HG03469 (cell line): ENCODE data around the gene ZRANB3.
"Not testable (repeated sequence)": the region's sequence is repeated elsewhere in the genome, so short reads cannot be mapped to it uniquely, and the experiment has no call there.

Experiments used
- ATAC-seq: cut with Tn5 transposase; IDR thresholded peaks from one replicate; pipeline ENCODE4 v1.9.1; 2021; ENCODE audit warnings: mild to moderate bottlenecking, moderate library complexity, moderate number of reproducible peaks; ENCODE audit not compliant: unreplicated experiment

Gene ZRANB3

DNA sequence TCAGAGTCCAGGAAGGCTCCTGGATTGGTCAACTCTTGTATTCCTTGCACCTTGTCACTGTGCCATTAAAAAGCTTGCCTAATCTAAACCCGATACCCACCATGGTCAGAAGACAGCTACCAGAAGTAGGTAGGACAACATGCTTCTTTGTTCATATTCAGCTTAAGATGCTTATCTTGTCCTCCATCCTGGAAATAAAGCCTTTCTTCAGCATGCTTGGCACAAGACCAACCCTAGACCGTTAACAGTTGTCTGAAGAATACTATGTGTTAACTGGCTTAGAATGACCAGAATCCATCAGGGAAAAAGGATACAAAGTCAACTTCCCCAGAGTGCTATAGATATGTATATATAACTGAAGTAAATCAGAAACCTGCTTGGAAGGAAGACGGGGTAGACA lies 193.9 kb downstream of the ZRANB3 start:
- ATAC-seq = no peak

DNA sequence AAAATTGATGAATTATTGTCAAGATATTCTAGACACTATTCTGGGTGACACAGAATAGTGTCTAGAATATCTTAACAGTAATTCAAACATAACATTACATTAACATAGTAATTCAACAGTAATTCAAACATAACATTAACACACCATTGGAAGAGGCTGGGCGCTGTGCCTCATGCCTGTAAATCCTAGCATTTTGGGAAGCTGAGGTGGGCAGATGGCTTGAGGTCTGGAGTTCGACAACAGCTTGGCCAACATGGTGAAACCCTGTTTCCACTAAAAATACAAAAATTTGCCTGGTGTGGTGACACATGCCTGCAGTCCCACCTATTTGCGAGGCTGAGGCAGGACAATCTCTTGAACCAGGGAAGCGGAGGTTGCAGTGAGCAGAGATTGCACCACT lies 195.8 kb downstream of the ZRANB3 start:
- ATAC-seq = no peak

DNA sequence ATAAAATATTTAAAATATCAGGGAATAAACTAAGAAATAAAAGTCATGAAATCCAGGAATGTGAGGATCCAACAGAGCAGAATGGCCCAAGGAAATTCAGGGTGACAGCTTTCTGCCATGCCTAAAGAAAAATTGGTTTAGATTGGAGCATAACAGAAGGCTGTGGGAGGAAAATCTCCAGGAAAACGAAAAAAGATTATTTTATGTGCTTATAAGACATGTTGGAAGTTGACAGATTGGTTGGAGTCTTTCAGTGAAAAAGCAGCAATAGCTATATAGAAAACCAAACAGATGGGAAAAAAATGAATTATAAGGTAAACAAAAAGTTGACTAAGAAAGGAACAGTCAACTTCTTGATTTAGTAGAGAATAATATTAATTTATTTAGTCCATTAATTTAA lies 203.9 kb downstream of the ZRANB3 start:
- ATAC-seq = no peak

DNA sequence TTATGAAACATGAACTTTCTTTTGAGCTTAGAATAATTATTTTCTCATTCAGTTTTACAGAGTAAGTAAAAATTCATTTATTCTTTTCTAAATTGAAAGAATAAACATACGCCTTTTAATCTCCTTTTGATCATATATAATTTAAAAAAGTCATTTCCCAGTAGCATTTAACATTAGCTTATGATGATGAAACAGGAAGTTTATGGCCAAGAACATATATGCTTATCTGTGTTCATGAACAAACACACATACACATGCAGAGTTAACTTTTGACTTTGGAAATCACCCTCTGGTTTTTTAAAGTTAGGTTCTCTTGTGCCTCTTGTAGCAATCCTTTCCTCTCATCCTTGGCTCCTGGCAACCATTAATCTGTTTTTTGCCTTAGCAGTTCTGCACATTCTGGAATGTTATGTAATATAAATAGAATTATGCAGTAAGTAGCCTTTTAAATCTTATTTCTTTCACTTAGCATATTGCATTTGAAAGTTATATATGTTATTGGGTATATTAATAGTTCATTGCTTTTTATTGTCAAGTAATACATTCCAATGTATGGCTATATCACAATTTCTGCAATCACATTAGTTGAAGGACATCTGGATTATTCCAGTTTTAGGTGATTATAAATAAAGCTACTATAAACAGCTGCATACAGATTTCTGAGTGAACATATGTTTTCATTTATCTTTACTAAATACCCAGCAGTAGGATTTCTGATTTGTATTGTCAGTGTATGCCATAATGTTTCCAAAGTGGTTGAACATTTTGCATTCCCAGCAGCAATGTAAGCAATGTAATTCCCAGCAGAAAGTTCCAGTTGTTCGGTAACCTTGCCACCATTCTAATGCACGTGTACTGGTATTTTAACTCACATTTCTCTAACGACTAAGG lies 210.3 kb downstream of the ZRANB3 start:
- ATAC-seq = no peak

DNA sequence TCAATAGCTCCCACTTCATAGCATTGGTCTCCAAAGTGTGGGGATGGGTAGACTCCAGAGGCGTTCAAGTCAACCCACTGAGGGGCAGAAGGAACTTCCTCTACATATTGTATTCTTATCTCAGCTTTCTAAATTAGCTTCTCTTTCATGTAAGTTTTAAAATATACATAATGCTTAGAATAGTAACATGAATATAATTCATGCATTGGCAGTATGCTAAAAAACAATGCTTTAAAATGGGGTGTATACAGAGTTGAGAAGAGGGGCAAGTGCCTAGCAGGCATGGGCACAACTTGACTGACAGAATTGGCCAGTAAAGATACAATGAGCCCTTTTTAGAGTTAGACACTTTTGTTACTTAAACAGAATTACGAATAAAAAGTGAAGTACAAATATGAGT lies 212.2 kb downstream of the ZRANB3 start:
- no peak for ATAC-seq

DNA sequence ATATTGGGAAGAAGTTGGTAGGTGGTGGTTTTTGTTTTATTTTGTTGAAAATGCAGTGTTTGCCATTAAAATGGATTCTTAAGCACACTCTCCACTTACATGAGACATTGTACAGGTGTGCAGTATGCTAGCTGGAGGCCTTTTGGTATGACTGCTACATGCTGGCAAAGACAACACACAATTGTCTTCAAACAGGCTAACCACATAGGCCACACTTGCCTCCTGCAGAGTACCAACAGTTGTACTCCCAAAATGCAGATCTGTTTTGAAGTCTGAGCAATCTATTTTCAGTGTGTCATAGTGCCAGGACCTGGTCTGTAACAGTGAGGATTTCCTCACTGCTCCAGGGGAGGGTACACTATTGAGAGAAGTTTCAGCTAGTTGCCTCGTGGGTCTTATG lies 213.6 kb downstream of the ZRANB3 start:
- ATAC-seq = no peak

DNA sequence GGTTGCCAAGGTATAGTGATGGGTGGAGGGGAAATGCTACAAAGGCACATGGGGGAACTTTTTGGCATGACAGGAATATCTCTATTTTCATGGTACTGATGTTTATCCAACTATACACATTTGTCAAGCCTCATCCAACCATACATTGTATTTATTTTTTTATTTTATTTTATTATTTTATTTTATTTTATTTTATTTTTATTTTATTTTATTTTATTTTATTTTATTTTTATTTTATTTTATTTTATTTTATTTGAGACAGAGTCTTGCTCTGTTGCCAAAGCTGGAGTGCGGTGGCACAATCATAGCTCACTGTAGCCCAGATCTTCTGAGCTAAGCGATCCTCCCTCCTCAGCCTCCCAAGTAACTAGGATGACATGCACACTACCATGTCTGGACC lies 219.1 kb downstream of the ZRANB3 start:
- ATAC-seq = no peak

DNA sequence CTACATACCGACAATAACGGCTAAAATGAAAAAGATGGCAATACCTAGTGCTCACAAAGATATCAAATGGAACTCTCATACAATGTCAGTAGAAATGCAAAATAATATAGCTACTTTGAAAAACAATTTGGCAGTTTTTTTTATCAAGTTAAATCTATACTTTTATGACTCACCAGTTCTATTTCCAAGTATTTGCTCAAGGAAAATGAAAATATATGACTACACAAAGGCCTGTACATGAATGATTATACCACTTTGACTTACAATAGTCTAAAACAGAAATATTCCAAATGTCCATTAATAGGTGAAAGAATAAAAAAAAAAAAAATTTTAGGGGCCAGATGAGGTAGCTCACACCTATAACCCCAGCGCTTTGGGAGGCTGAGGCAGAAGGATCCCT lies 219.8 kb downstream of the ZRANB3 start:
- no peak for ATAC-seq

DNA sequence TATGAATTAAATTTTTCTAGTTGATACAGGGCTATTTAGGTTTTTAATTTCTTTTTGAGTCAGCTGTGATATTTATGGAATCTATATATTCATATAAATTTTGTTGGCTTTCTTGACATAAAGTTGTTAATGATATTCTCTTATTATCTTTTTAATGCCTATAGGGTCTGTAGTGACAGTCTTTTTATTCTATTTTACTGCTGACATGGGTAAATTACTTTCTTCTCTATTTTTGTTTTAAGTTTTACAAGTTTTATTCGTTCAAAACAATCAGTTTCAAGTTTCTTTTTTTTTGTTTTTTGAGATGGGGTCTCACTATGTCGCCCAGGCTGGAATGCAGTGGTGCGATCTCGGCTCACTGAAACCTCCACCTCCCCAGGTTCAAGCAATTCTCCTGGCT lies 226.3 kb downstream of the ZRANB3 start:
- no peak for ATAC-seq

DNA sequence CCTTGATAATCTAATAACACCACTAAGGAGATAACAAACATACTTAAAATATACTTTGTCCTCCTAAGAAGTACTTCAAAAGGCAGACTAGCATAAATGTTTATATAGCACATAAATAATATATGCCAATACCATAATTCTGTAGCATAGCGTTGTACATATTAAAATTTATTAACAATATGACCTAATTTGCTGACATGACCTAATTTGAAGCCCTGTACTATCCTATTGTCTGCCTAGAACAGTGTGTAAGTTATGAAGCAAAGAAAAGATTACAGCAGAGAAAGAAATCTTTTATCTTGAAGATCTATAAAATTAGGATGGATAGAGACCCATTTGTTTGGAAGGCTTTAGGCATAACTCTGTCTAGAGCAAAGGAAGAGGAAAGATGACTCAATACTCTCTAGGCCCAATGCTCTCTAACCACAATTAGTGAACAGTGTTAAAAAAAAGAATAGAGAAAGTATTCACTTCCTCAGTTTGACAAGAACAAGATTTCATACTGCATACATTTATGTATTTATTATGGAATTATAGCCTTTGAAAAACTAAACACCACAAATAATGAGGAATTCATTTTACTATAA lies 231.3 kb downstream of the ZRANB3 start:
- ATAC-seq = peak; percentile 91

DNA sequence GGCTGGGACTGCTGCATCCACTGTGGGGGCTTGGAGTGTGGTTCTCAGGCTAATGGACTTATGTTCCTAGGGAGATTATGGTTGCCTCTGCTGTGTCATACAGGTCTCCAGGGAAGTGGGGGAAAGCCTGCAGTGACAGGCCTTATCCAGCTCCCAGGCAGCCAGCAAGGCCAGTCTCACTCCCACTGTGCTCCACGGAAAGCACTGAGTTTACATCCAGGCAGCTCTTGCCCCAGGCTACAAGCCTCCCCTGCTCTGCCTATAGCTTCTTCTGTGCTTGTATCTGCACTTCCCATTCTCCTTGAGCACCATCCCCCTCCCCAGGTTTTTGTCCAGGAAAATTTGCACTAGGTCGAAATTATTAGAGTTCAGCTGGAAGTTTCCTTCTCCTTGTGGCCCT lies 231.9 kb downstream of the ZRANB3 start:
- ATAC-seq = no peak

DNA sequence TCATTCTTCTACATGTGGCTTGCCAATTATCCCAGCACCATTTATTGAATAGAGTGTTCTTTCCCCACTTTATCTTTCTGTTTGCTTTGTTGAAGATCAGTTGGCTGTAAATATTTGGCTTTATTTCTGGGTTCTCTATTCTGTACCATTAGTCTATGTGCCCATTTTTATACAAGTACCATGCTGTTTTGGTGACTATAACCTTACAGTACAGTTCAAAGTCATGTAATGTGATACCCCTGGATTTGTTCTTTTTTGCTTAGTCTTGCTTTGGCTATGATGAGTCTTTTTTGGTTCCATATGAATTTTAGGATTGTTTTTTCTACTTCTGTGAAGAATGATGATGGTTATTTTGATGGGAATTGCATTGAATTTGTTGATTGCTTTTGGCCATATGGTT lies 243.9 kb downstream of the ZRANB3 start:
- ATAC-seq = not testable (repeated sequence)

DNA sequence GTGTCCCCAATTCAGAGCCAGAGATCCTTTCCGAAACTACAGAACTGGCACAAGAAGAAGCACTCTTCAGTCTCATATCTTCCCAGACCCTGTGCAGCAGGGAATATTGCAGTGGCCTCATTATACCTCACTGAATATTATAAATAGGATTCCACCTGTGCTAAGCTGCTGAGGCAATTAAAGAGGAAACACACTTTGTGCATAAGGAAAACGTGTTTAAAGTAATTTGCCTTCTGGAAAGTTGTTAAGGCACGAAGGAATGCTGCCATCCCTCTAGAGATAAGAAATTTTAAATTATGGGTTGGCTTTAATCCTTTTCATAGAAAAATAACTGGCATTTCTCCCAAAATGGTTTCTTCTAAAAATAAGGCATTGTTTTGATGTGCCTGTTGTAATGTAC lies 245.6 kb downstream of the ZRANB3 start:
- ATAC-seq = no peak

DNA sequence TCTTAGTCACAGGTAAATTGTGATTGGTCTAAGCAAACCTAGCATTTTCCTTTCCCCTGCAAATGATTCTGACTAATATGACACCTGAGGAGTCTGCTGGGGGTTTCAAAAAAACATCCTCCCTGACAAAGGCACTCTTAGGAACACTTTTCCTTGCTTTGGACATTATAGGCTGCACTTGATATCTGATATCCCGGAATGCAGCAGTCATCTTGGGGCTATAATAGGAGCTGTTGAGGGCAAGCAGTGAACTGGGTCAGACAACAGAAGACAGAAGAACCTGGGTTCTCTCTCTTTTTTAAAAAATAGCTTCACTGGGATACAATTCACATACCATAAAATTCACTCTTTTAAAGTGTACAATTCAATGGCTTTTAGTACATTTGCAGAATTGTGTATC lies 249.6 kb downstream of the ZRANB3 start:
- no peak for ATAC-seq

DNA sequence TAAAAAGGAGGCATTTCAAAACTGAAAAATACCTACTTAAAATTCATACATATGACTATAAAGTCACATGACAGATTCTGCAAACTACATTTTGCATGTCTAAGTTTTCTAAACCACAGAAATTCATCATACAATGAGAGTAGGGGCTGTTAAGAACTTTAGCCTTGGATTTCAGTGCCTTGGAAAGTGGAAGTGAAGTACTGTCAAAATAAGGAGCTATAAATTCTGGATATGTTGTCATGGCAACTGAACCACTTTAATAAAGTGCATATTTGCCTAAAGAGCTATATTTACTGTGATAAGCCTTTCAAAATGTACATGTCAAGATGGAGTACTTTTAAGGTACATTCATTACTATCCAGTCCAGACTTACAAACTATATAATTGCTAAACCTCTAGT lies 251.8 kb downstream of the ZRANB3 start:
- no peak for ATAC-seq

DNA sequence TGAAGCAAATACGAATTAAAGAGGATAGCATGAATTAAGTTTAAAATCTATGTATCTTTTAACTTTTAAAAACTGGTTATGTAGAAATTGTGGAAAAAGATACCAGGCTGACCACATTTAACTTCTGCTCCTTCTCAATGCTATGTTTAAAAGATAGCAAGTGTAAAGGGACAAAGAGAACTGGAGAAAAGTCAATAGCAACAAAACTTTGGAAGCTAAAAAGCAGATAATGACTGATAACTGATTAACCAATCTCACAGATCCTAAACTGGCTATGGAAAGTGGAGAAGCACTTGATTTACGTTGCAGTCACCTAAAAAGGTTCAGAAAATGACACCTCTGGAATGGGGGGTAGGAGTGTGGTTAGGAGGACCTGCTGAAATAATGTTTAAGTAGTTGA lies 254.5 kb downstream of the ZRANB3 start:
- ATAC-seq = no peak

DNA sequence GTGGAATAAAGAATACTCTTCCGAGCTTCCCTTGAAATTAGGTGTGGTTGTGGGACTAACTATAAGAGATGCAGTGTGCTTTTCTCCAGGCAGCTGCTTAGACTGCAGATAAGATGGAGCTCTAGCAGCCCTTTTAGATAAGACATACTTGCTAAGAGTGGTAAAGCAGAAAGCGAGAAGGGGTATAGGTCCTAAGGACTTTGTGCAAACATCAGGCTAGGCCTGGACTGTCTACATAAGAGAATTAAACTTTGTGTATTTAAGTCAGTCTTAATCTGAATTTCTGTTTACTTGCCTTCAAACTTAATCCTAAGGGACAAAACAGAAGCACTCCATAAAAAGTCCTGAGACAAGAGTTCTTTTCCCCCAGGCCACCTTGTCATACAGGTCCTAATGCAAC lies 260.0 kb downstream of the ZRANB3 start:
- no peak for ATAC-seq

DNA sequence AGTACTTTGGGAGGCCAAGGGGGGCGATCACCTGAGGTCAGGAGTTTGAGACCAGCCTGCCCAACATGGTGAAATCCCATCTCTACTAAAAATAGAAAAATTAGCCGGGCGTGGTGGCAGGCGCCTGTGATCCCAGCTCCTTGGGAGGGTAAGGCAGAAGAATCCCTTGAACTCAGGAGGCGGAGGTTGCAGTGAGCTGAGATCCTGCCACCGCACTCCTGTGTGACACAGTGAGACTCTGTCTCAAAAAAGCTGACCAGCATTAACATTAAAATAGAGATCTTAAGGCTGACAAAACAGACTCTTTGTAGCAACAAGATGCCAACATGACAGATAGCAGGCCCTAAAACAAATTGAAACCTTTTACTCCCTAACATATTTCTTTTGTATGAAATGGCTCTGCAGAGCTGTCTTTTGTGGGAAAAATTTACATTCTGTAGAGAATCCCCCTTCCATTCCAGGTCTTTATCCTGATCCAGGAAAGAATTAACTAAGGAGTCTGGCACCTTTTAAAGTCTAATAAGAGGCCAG lies 265.0 kb downstream of the ZRANB3 start:
- no peak for ATAC-seq

DNA sequence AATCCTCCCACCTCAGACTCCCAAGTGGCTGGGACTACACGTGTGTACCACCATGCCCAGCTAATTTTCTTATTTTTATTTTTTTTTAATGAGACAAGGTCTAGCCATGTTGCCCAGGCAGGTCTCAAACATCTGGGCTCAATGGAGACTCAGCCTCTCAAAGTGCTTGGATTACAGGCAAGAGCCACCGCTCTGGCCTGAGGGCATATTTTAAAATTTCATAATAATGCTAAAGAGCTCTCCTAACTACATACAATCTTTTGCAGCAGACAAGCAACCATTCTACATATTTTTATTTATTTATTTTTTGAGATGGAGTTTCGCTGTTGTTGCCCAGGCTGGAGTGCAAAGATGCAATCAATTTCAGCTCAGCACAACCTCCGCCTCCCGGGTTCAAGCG lies 271.9 kb downstream of the ZRANB3 start:
- ATAC-seq = no peak

DNA sequence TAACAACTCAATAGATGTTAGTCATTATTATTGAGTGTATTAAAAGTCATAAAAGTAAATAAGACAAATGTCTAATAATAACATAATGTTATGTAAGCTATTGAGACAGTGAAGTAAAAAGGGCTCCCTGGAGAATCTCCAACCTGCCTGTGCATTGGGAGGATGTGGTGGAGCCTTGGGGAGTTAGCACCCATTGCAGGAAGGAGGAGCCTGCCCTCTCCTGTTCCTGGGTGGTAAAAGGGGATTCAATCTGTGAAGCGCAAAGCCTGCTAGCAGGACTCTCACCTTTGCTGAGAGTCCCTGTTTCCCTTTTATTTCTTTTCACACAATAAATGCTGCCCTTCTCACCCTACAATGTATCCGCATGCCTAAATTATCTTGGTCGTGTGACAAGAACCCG lies 272.8 kb downstream of the ZRANB3 start:
- no peak for ATAC-seq

DNA sequence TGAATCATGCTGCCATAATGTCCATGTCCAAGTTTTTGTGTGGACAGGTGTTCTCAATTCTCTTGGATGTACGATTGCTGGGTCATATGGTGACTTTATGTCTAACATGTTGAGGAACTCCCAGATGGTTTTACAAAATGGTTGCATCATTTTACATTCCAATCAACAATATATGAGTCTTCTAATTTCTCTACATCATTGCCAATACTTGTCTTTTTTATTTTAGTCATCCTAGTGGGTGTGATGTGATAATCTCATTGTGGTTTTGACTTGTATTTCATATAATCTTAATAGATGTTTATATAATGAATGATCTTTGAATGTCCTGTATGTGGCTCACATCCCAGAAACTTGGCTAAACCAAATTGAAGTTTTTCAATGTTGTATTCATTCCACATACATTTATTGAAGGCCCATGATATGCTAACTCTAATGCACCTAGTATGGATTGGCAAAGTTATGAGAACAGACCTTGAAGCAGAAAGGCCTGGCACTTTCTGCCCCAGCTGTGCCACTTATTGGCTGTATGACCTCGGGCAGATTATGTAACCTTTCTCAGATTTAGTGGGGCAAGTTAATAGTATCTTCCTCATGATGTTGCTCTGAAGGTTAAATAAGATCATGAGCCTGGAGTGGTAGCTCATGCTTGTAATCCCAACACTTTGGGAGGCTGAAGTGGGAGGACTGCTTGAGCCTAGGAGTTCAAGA lies 273.5 kb downstream of the ZRANB3 start:
- no peak for ATAC-seq
